Uterus (tissue), 4 donors: Measurements from ENCODE around the gene PRL. TPM values are rescaled to one million over a fixed set of nuclear protein-coding genes. Genes with fewer than 3 reads are reported as not detected.

Experiments used
- DNase-seq, 2 donors: peaks; one replicate each; pipeline ENCODE4 v3.0.0-alpha.2; 2019 to 2020
- H3K27ac ChIP-seq, 2 donors: fragments of 200-600 bp; sonication (generic); 1 replicate in 1 of 2; 2 replicates in 1 of 2; pipeline ENCODE4 v1.5.1; 2016 to 2018
- H3K27me3 ChIP-seq, 2 donors: fragments of 200-600 bp; sonication (generic); one replicate each; pipeline ENCODE4 v1.5.1; 2018 to 2019; ENCODE audit warnings: control low read depth in 1 of 2
- H3K36me3 ChIP-seq, 2 donors: fragments of 200-600 bp; sonication (generic); one replicate each; pipeline ENCODE4 v1.5.1; 2019; ENCODE audit warnings: control low read depth in 1 of 2
- H3K4me1 ChIP-seq, 2 donors: fragments of 200-600 bp; sonication (generic); one replicate each; pipeline ENCODE4 v1.5.1; 2018 to 2019; ENCODE audit warnings: control low read depth in 1 of 2
- H3K4me3 ChIP-seq, 2 donors: fragments of 200-600 bp; sonication (generic); 1 replicate in 1 of 2; 2 replicates in 1 of 2; pipeline ENCODE4 v1.5.1; 2018 to 2019; ENCODE audit warnings: mild to moderate bottlenecking in 1 of 2
- H3K9me3 ChIP-seq, 2 donors: fragments of 200-600 bp; sonication (generic); one replicate each; pipeline ENCODE4 v1.5.1; 2019; ENCODE audit warnings: control low read depth in 1 of 2
- POLR2A ChIP-seq, 2 donors: fragments of 450-650 bp; IDR thresholded peaks; one replicate each; pipeline ENCODE4 v1.6.1; 2016; ENCODE audit warnings: antibody characterized with exemption in 2 of 2, mild to moderate bottlenecking in 1 of 2, moderate library complexity in 1 of 2
- intact Hi-C: fragments of 100-400 bp; cut with DNase I; formaldehyde crosslinking; loops from one replicate; pipeline ENCODE4 v1.15.1; 2023; ENCODE audit warnings: low total_unique reads
- total RNA-seq, 4 donors: library from RNA; depleted of rRNA in 3 of 4; stranded (reverse); fragments of >200 nt in 3 of 4; gene quantifications; one replicate each; pipeline versions ENCODE4 v1.1.0 to v1.2.4, GENCODE V29; 2014 to 2023
- TF ChIP-seq, protein P1 (sequence below), 4 experiments: fragments of 200-600 bp in 2 of 4; fragments of 450-650 bp in 2 of 4; sonication (generic) in 2 of 4; IDR thresholded peaks; one replicate each; pipeline ENCODE4 v1.5.1; 2016 to 2019; ENCODE audit warnings: antibody characterized with exemption in 4 of 4, mild to moderate bottlenecking in 2 of 4, moderate library complexity in 1 of 4
- donor health status: DM: yes; HTN: yes; CAD: no.

The PRL gene
- total RNA-seq, 4 donors from 2014 or later = not detected

DNA sequence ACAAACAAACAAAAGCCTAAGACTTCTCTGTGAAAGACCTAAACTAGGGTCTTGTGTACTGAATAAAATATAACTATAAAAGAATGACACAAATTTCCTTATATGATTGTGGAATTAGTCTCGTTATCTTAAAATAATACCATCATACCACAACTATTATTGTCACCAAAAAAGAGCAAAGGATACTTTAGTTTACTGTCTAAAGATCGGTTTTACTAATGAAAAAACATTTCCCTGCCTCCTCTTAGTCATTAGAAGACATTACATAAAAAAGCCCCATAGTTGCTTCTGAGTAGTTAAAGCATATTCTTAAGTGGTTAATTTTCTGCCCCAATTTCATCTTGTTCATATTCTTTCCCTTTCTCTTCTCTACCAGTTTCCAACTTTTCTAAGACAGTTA, 33.1 kb downstream of the PRL start:
- H3K4me3 ChIP-seq = no peak overlapping the region
- H3K4me1 ChIP-seq = no peaks in the 10 kb centered on the region
- no peak for DNase-seq
- no peaks in the 10 kb centered on the region for H3K36me3 ChIP-seq
- no peak overlapping the region for H3K27ac ChIP-seq
- no peaks in the 10 kb centered on the region for H3K9me3 ChIP-seq
- TF ChIP-seq POLR2A (IDR thresholded peaks at IDR 0.05) = no peak
- TF ChIP-seq, protein P1, sequence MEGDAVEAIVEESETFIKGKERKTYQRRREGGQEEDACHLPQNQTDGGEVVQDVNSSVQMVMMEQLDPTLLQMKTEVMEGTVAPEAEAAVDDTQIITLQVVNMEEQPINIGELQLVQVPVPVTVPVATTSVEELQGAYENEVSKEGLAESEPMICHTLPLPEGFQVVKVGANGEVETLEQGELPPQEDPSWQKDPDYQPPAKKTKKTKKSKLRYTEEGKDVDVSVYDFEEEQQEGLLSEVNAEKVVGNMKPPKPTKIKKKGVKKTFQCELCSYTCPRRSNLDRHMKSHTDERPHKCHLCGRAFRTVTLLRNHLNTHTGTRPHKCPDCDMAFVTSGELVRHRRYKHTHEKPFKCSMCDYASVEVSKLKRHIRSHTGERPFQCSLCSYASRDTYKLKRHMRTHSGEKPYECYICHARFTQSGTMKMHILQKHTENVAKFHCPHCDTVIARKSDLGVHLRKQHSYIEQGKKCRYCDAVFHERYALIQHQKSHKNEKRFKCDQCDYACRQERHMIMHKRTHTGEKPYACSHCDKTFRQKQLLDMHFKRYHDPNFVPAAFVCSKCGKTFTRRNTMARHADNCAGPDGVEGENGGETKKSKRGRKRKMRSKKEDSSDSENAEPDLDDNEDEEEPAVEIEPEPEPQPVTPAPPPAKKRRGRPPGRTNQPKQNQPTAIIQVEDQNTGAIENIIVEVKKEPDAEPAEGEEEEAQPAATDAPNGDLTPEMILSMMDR (IDR thresholded peaks at IDR 0.05) = no peak
- no peaks in the 10 kb centered on the region for H3K27me3 ChIP-seq
- intact Hi-C loops = no loop called here

DNA sequence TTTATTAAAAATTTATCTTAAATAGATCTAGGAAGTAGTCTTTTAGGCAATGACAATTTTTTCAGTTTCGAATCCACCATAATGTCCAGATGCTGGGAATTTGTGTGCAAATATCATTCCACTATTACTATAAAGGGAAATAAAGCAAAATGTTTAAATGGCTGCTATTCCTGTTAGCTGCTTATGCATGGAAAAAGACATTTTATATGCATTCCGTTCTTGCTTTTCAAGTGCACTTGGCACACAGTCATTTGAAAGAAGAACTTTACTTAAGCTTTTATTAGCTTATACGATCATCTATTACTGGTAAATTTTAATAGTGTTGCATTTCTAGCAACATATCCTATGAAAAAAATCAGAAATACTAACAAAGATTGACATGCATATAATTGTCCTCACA, 42.0 kb downstream of the PRL start:
- no peak for TF ChIP-seq POLR2A (IDR thresholded peaks at IDR 0.05)
- intact Hi-C loops = no loop called here
- H3K36me3 ChIP-seq = no peaks in the 10 kb centered on the region
- no peak overlapping the region for H3K4me3 ChIP-seq
- no peaks in the 10 kb centered on the region for H3K9me3 ChIP-seq
- DNase-seq = no peak
- H3K4me1 ChIP-seq = no peaks in the 10 kb centered on the region
- H3K27ac ChIP-seq = no peak overlapping the region
- no peaks in the 10 kb centered on the region for H3K27me3 ChIP-seq

DNA sequence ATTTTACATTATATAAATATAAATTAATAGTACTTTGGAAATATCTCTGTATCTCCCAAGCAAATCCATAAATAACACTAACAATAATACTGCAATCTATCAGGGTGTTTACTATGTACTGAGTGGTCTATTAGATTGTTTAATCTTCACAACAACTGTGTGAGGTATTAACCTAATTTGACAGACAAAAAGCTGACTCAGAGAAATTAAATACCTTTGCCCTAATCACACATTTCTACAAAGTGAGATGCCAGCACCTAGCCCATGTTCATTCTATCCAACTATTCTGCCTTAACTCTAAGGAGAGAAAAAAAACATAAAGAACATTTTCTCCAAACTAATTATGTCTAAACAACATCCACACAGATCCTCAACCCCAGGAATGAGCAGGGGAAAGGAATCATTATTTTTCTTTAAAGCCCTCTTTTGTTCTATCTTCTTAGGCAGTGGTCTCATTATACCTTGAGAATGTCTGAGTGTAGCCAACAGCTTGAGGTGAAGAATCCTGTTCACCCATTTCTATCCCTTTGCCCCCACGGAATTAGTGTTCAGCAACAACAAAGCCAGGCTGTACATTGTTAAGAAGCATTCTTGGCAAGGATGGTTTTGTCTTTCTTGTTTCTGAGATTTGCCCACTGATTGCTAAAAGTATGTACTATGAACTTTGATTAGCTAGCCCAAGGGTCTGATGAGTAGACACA, 42.7 kb downstream of the PRL start:
- DNase-seq = no peak
- H3K4me3 ChIP-seq = no peak overlapping the region
- no peak for TF ChIP-seq POLR2A (IDR thresholded peaks at IDR 0.05)
- TF ChIP-seq, protein P1 (IDR thresholded peaks at IDR 0.05) = no peak

DNA sequence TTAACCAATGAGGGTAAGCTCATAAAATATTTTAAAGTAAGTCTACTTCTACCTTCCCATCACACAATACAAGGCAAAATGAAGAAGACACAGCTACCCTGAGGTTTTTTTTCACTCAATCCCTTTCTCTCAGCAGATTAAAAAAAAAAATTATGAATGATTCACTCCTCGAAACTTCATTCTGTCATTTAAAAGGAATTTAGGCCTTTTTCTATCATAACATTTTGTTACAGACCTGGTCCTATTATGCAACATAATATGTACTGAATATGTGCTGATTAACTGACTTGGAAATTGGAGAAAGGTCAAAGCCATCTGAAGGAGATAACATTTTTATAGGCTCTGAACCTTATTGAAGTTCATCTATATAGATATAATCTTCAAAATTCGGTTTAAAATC, 45.5 kb downstream of the PRL start:
- no peak for DNase-seq
- H3K36me3 ChIP-seq = no peaks in the 10 kb centered on the region
- no peak overlapping the region for H3K4me3 ChIP-seq
- no peak overlapping the region for H3K27ac ChIP-seq
- no peak for TF ChIP-seq POLR2A (IDR thresholded peaks at IDR 0.05)
- TF ChIP-seq, protein P1 (IDR thresholded peaks at IDR 0.05) = no peak
- no peaks in the 10 kb centered on the region for H3K27me3 ChIP-seq
- H3K4me1 ChIP-seq = no peaks in the 10 kb centered on the region
- H3K9me3 ChIP-seq = no peaks in the 10 kb centered on the region
- intact Hi-C loops = no loop called here

More for the DNA sequence above, 42.7 kb downstream of the PRL start:
- intact Hi-C loops = no loop called here
- Histone ChIP-seq H3K36me3 (no peaks in the 10 kb centered on the region), H3K27me3 (no peaks in the 10 kb centered on the region), H3K27ac (no peak overlapping the region), H3K9me3 (no peaks in the 10 kb centered on the region), H3K4me1 (no peaks in the 10 kb centered on the region)

DNA sequence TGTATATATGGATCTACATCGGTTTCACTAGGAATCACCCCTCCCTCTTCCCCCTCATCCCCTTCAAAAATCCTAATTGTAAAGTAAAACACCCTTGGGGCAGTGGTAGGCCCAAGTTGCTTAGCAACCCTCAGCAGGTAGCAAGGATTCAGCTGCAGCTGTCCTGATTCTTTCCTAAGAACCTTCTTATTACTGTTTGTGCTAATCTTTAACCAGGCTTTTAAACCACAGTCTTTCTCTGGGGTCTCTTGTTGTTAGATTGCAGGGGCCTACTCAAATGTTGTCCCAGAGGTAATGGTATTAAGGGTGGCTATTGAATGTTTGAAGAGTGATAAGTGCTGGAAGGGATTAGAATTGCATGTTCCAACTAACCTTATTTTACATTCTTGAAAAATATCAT, 46.4 kb downstream of the PRL start:
- no peaks in the 10 kb centered on the region for H3K4me1 ChIP-seq
- no peak for DNase-seq
- no peaks in the 10 kb centered on the region for H3K9me3 ChIP-seq
- H3K36me3 ChIP-seq = no peaks in the 10 kb centered on the region
- no peaks in the 10 kb centered on the region for H3K27me3 ChIP-seq
- intact Hi-C loops = no loop called here
- H3K27ac ChIP-seq = no peak overlapping the region
- no peak overlapping the region for H3K4me3 ChIP-seq
- TF ChIP-seq POLR2A (IDR thresholded peaks at IDR 0.05) = no peak
- TF ChIP-seq, protein P1 (IDR thresholded peaks at IDR 0.05) = no peak
